HEK293 (cell line): ENCODE data around the gene COX7A2L.

Experiments used
- GFI1B ChIP-seq: fragments of 450-650 bp; formaldehyde crosslinking; IDR thresholded peaks from 2 replicates; pipeline ENCODE4 v1.5.1; 2016; ENCODE audit warnings: missing biosample characterization, missing genetic modification characterization
- IKZF3 ChIP-seq: fragments of 450-650 bp; IDR thresholded peaks from 2 replicates; pipeline ENCODE4 v1.5.0; 2018; ENCODE audit warnings: missing biosample characterization, mild to moderate bottlenecking, missing genetic modification characterization, moderate library complexity
- INSM2 ChIP-seq: fragments of 450-650 bp; formaldehyde crosslinking; IDR thresholded peaks from 2 replicates; pipeline ENCODE4 v1.5.1; 2016; ENCODE audit warnings: missing biosample characterization, missing genetic modification characterization
- KLF10 ChIP-seq: fragments of 450-650 bp; IDR thresholded peaks from 2 replicates; pipeline ENCODE4 v1.5.1; 2018; ENCODE audit warnings: missing biosample characterization, mild to moderate bottlenecking, missing genetic modification characterization
- KLF7 ChIP-seq: fragments of 450-650 bp; formaldehyde crosslinking; IDR thresholded peaks from 2 replicates; pipeline ENCODE4 v1.5.1; 2016; ENCODE audit warnings: missing biosample characterization, missing genetic modification characterization, borderline replicate concordance
- KLF8 ChIP-seq: fragments of 450-650 bp; formaldehyde crosslinking; IDR thresholded peaks from 2 replicates; pipeline ENCODE4 v1.5.1; 2016; ENCODE audit warnings: missing biosample characterization, missing genetic modification characterization
- MEIS1 ChIP-seq: sonication (generic); formaldehyde crosslinking; IDR thresholded peaks from 2 replicates; pipeline ENCODE4 v1.8.1; 2022; ENCODE audit warnings: missing genetic modification reagents, mild to moderate bottlenecking, borderline replicate concordance
- SCRT2 ChIP-seq: fragments of 450-650 bp; formaldehyde crosslinking; IDR thresholded peaks from 2 replicates; pipeline ENCODE4 v1.5.1; 2016; ENCODE audit warnings: missing biosample characterization, missing genetic modification characterization
- SP2 ChIP-seq: fragments of 450-650 bp; formaldehyde crosslinking; IDR thresholded peaks from 2 replicates; pipeline ENCODE4 v1.5.1; 2016; ENCODE audit warnings: missing biosample characterization, missing genetic modification characterization
- ZBTB11 ChIP-seq: fragments of 450-650 bp; formaldehyde crosslinking; conservative IDR thresholded peaks from 2 replicates; pipeline ENCODE4 v1.5.1; 2016; ENCODE audit warnings: low read depth, missing biosample characterization, missing genetic modification characterization
- ZBTB49 ChIP-seq: fragments of 450-650 bp; formaldehyde crosslinking; IDR thresholded peaks from 2 replicates; pipeline ENCODE4 v1.5.1; 2016; ENCODE audit warnings: missing biosample characterization, missing genetic modification characterization, low read depth
- ZEB2 ChIP-seq: fragments of 450-650 bp; formaldehyde crosslinking; IDR thresholded peaks from 2 replicates; pipeline ENCODE4 v1.5.1; 2016; ENCODE audit warnings: missing biosample characterization, missing genetic modification characterization
- ZFP41 ChIP-seq: fragments of 450-650 bp; formaldehyde crosslinking; IDR thresholded peaks from 2 replicates; pipeline ENCODE4 v1.5.1; 2016; ENCODE audit warnings: missing biosample characterization, missing genetic modification characterization, borderline replicate concordance
- ZIC2 ChIP-seq: fragments of 450-650 bp; formaldehyde crosslinking; IDR thresholded peaks from 2 replicates; pipeline ENCODE4 v1.5.1; 2016; ENCODE audit warnings: missing biosample characterization, missing genetic modification characterization
- ZNF121 ChIP-seq: fragments of 450-650 bp; formaldehyde crosslinking; IDR thresholded peaks from 2 replicates; pipeline ENCODE4 v1.5.1; 2016; ENCODE audit warnings: missing biosample characterization, missing genetic modification characterization
- ZNF132 ChIP-seq: fragments of 450-650 bp; formaldehyde crosslinking; IDR thresholded peaks from 2 replicates; pipeline ENCODE4 v1.5.1; 2017; ENCODE audit warnings: missing biosample characterization, missing genetic modification characterization, borderline replicate concordance
- ZNF157 ChIP-seq: fragments of 450-650 bp; formaldehyde crosslinking; IDR thresholded peaks from 2 replicates; pipeline ENCODE4 v1.5.1; 2016; ENCODE audit warnings: missing biosample characterization, missing genetic modification characterization
- ZNF184 ChIP-seq: fragments of 450-650 bp; IDR thresholded peaks from 2 replicates; pipeline ENCODE4 v1.5.1; 2018; ENCODE audit warnings: missing biosample characterization, mild to moderate bottlenecking, missing genetic modification characterization
- ZNF292 ChIP-seq: fragments of 450-650 bp; formaldehyde crosslinking; IDR thresholded peaks from 2 replicates; pipeline ENCODE4 v1.5.1; 2016; ENCODE audit warnings: low read depth, missing biosample characterization, missing genetic modification characterization, borderline replicate concordance
- ZNF311 ChIP-seq: fragments of 450-650 bp; formaldehyde crosslinking; IDR thresholded peaks from 2 replicates; pipeline ENCODE4 v1.5.1; 2017; ENCODE audit warnings: missing biosample characterization, missing genetic modification characterization, borderline replicate concordance
- ZNF366 ChIP-seq: fragments of 450-650 bp; formaldehyde crosslinking; conservative IDR thresholded peaks from 2 replicates; pipeline ENCODE4 v1.5.1; 2016; ENCODE audit warnings: missing biosample characterization, missing genetic modification characterization
- ZNF391 ChIP-seq: fragments of 450-650 bp; formaldehyde crosslinking; IDR thresholded peaks from 2 replicates; pipeline ENCODE4 v1.5.1; 2016; ENCODE audit warnings: low read depth, missing biosample characterization, missing genetic modification characterization, borderline replicate concordance
- ZNF394 ChIP-seq: fragments of 450-650 bp; formaldehyde crosslinking; IDR thresholded peaks from 2 replicates; pipeline ENCODE4 v1.5.1; 2016; ENCODE audit warnings: missing biosample characterization, missing genetic modification characterization, mild to moderate bottlenecking, moderate library complexity, borderline replicate concordance
- ZNF558 ChIP-seq: fragments of 450-650 bp; formaldehyde crosslinking; IDR thresholded peaks from 2 replicates; pipeline ENCODE4 v1.5.1; 2016; ENCODE audit warnings: missing biosample characterization, missing genetic modification characterization
- ZNF561 ChIP-seq: fragments of 450-650 bp; IDR thresholded peaks from 2 replicates; pipeline ENCODE4 v1.5.1; 2018; ENCODE audit warnings: missing biosample characterization, missing genetic modification characterization, borderline replicate concordance
- ZNF654 ChIP-seq: fragments of 450-650 bp; formaldehyde crosslinking; IDR thresholded peaks from 2 replicates; pipeline ENCODE4 v1.5.1; 2016; ENCODE audit warnings: low read depth, missing biosample characterization, missing genetic modification characterization
- ZNF704 ChIP-seq: fragments of 450-650 bp; formaldehyde crosslinking; IDR thresholded peaks from 2 replicates; pipeline ENCODE4 v1.5.1; 2016; ENCODE audit warnings: missing biosample characterization, missing genetic modification characterization
- ZNF785 ChIP-seq: fragments of 450-650 bp; formaldehyde crosslinking; IDR thresholded peaks from 2 replicates; pipeline ENCODE4 v1.5.1; 2016; ENCODE audit warnings: missing biosample characterization, missing genetic modification characterization
- ZNF791 ChIP-seq: fragments of 450-650 bp; formaldehyde crosslinking; IDR thresholded peaks from 2 replicates; pipeline ENCODE4 v1.5.1; 2016; ENCODE audit warnings: missing biosample characterization, missing genetic modification characterization
- ZXDB ChIP-seq: fragments of 450-650 bp; formaldehyde crosslinking; IDR thresholded peaks from 2 replicates; pipeline ENCODE4 v1.5.1; 2016; ENCODE audit warnings: missing biosample characterization, missing genetic modification characterization

COX7A2L gene

GRCh38 chr2:42360890-42361727 lies at the start of gene COX7A2L (continued):
- 0 out of 2 replicates have a peak, but pooled peaks have one; percentile 13 for TF ChIP-seq KLF10
- TF ChIP-seq SCRT2 (tag by site-specific recombination), result no peak
- TF ChIP-seq KLF8 (tag by site-specific recombination), result peak; percentile 93
- TF ChIP-seq ZBTB11 (tag by site-specific recombination), result peak; percentile 79; the same call in 1 of the 2 replicates
- TF ChIP-seq GFI1B (tag by site-specific recombination), result no peak
- no peak for TF ChIP-seq ZNF132
- no peak for TF ChIP-seq ZBTB49
- TF ChIP-seq ZNF394 (tag by site-specific recombination), result 0 out of 2 replicates have a peak, but pooled peaks have one; percentile 36
- no peak for TF ChIP-seq ZNF785 (tag by site-specific recombination)
- TF ChIP-seq ZXDB (tag by site-specific recombination), result peak; percentile 67
- no peak for TF ChIP-seq ZNF558 (tag by site-specific recombination)
- TF ChIP-seq ZNF654 (tag by site-specific recombination), result peak; percentile 32; the same call in 1 of the 2 replicates
- TF ChIP-seq MEIS1 (CRISPR knock-in tag), result no peak
- TF ChIP-seq KLF7 (tag by site-specific recombination), result no peak
- TF ChIP-seq ZNF704 (tag by site-specific recombination), result no peak
- no peak for TF ChIP-seq ZNF311
- TF ChIP-seq ZEB2 (tag by site-specific recombination), result peak; percentile 61; the same call in 1 of the 2 replicates
- TF ChIP-seq ZNF184 (tag by site-specific recombination), result no peak
- 0 out of 2 replicates have a peak, but pooled peaks have one; percentile 53 for TF ChIP-seq ZNF366
- TF ChIP-seq ZNF292 (tag by site-specific recombination), result no peak
- TF ChIP-seq ZFP41 (tag by site-specific recombination), result no peak
- no peak; the same call in 1 of the 2 replicates for TF ChIP-seq ZNF561 (tag by site-specific recombination)
- no peak for TF ChIP-seq ZNF791 (tag by site-specific recombination)
- no peak for TF ChIP-seq ZNF391 (tag by site-specific recombination)
- TF ChIP-seq ZNF121 (tag by site-specific recombination), result no peak
- TF ChIP-seq SP2, result peak; percentile 84
- TF ChIP-seq ZNF157 (tag by site-specific recombination), result no peak
- no peak for TF ChIP-seq INSM2 (tag by site-specific recombination)
- TF ChIP-seq ZIC2, result no peak
- TF ChIP-seq IKZF3 (tag by site-specific recombination), result no peak
